ENCODE measurements around the gene ABHD6.
A peak's percentile ranks its signal among the peaks of the same experiment; 100 is the strongest.

Gene ABHD6

GRCh38 chr3:58299839-58300516 is 62.4 kb downstream of the ABHD6 start:
- DNase-seq (ENCODE audit: low read depth) = no peak
- peak; percentile 62 for TF ChIP-seq CTCF (conservative IDR thresholded peaks at IDR 0.05; ENCODE audit: low read depth, low read length)
- H3K4me3 ChIP-seq (ENCODE audit: low read length) = no peak overlapping the region

- peak within 1 kb of the TSS; percentile 96 for H3K4me3 ChIP-seq (ENCODE audit: low read length)
- peak; percentile 98 for TF ChIP-seq CTCF (conservative IDR thresholded peaks at IDR 0.05; ENCODE audit: low read depth, low read length)
- peak; percentile 86 for DNase-seq (ENCODE audit: low read depth)
Measured at GRCh38 chr3:58305882-58306711, 68.5 kb downstream of the ABHD6 start, which contains the start of the genes HTD2 and RPP14. HTD2 (plus strand) TSS chr3:58306520; CDS start chr3:58317614, 11,094 bp downstream. RPP14 (plus strand) TSS chr3:58306245; CDS start chr3:58310330, 4,085 bp downstream.

GRCh38 chr3:58307639-58308215 is 70.1 kb downstream of the ABHD6 start:
- peak; percentile 39 for DNase-seq (ENCODE audit: low read depth)
- peak overlapping the region; percentile 96 for H3K4me3 ChIP-seq (ENCODE audit: low read length)
- peak; percentile 54 for TF ChIP-seq CTCF (conservative IDR thresholded peaks at IDR 0.05; ENCODE audit: low read depth, low read length)

- TF ChIP-seq CTCF (conservative IDR thresholded peaks at IDR 0.05; ENCODE audit: low read depth, low read length) = no peak
- H3K4me3 ChIP-seq (ENCODE audit: low read length) = no peak overlapping the region
- no peak for DNase-seq (ENCODE audit: low read depth)
Measured at GRCh38 chr3:58308728-58309127, 71.1 kb downstream of the ABHD6 start.

GRCh38 chr3:58317811-58318210 is 80.2 kb downstream of the ABHD6 start:
- no peak for TF ChIP-seq CTCF (conservative IDR thresholded peaks at IDR 0.05; ENCODE audit: low read depth, low read length)
- no peak for DNase-seq (ENCODE audit: low read depth)
- H3K4me3 ChIP-seq (ENCODE audit: low read length) = no peak overlapping the region

- H3K4me3 ChIP-seq (ENCODE audit: low read length) = no peak overlapping the region
- DNase-seq (ENCODE audit: low read depth) = no peak
- TF ChIP-seq CTCF (conservative IDR thresholded peaks at IDR 0.05; ENCODE audit: low read depth, low read length) = no peak
Measured at GRCh38 chr3:58321791-58322190, 84.2 kb downstream of the ABHD6 start.
